IMR-90 (cell line): ENCODE data around the gene PRXL2B. TPM values are rescaled to one million over a fixed set of nuclear protein-coding genes. Genes with fewer than 3 reads are reported as not detected.

ENCODE experiments used
- ATAC-seq: fragments of 200-7000 bp; cut with Tn5 transposase; 2 replicates; pipeline ENCODE4 v1.9.1; 2020; ENCODE audit warnings: low read depth, mild to moderate bottlenecking, moderate library complexity
- BruUV-seq: library from RNA; stranded (reverse); fragments of 400-500 nt; replicated peaks from 2 replicates; lab custom pipeline; 2021; lab: Mats Ljungman, UMichigan
- CTCF ChIA-PET: fragments of 300-600 bp; formaldehyde crosslinking; extraction: SDS; loops from one replicate; lab custom pipeline; 2021; ENCODE audit warnings: antibody characterized with exemption; lab: Yijun Ruan, JAX
- POLR2A ChIA-PET: fragments of 300-600 bp; sonication (Branson Sonifier 250); formaldehyde crosslinking; loops from one replicate; lab custom pipeline; 2022; ENCODE audit warnings: antibody characterized with exemption; ENCODE audit not compliant: unreplicated experiment; lab: Charles Lee
- DNase-seq: peaks from one replicate; pipeline ENCODE4 v3.0.0; 2013
- H2AFZ ChIP-seq: replicated peaks from 2 replicates; pipeline ENCODE3; 2013; ENCODE audit warnings: low read length, mild to moderate bottlenecking; ENCODE audit not compliant: poor library complexity
- H2AK5ac ChIP-seq: 2 replicates; pipeline ENCODE4 v1.6.1; 2013; ENCODE audit warnings: low read depth, low read length, inconsistent platforms
- H2AK9ac ChIP-seq: replicated peaks from 2 replicates; pipeline ENCODE3; 2013; ENCODE audit warnings: mild to moderate bottlenecking, low read depth, low read length, moderate library complexity; ENCODE audit not compliant: poor library complexity
- H2BK120ac ChIP-seq: 2 replicates; pipeline ENCODE4 v1.6.1; 2013; ENCODE audit warnings: low read depth, low read length, inconsistent platforms
- H2BK15ac ChIP-seq: 3 replicates; pipeline ENCODE4 v1.6.1; 2013; ENCODE audit warnings: low read depth, low read length, inconsistent platforms
- H2BK20ac ChIP-seq: 2 replicates; pipeline ENCODE4 v1.6.1; 2013; ENCODE audit warnings: low read depth, mild to moderate bottlenecking, inconsistent platforms, low read length, moderate library complexity
- H2BK5ac ChIP-seq: 2 replicates; pipeline ENCODE4 v1.6.1; 2013; ENCODE audit warnings: mild to moderate bottlenecking, low read depth, low read length, inconsistent platforms; ENCODE audit not compliant: poor library complexity, severe bottlenecking
- H3K14ac ChIP-seq: replicated peaks from 2 replicates; pipeline ENCODE4 v1.6.1; 2013; ENCODE audit warnings: low read depth, low read length, inconsistent platforms
- H3K18ac ChIP-seq: 2 replicates; pipeline ENCODE4 v1.6.1; 2013; ENCODE audit warnings: low read depth, low read length, control low read depth
- H3K23ac ChIP-seq: 2 replicates; pipeline ENCODE4 v1.6.1; 2013; ENCODE audit warnings: low read depth, low read length, inconsistent platforms
- H3K27ac ChIP-seq: 2 replicates; pipeline ENCODE4 v1.5.1; 2013; ENCODE audit warnings: mild to moderate bottlenecking, control low read depth, low read length; ENCODE audit not compliant: insufficient read depth
- H3K27me3 ChIP-seq: 2 replicates; pipeline ENCODE4 v1.6.1; 2013; ENCODE audit warnings: low read length; ENCODE audit not compliant: control insufficient read depth, insufficient read depth
- H3K36me3 ChIP-seq: 2 replicates; pipeline ENCODE4 v1.6.1; 2013; ENCODE audit warnings: low read length, mixed read lengths; ENCODE audit not compliant: control insufficient read depth, insufficient read depth
- H3K4ac ChIP-seq: 2 replicates; pipeline ENCODE4 v1.6.1; 2013; ENCODE audit warnings: low read depth, low read length, inconsistent platforms
- H3K4me1 ChIP-seq: 2 replicates; pipeline ENCODE4 v1.6.1; 2013; ENCODE audit warnings: low read length, mixed read lengths; ENCODE audit not compliant: control insufficient read depth, insufficient read depth
- H3K4me2 ChIP-seq: 2 replicates; pipeline ENCODE4 v1.6.1; 2013; ENCODE audit warnings: low read depth, mild to moderate bottlenecking, control low read depth, low read length, moderate library complexity
- H3K4me3 ChIP-seq: 2 replicates; pipeline ENCODE4 v1.5.1; 2013; ENCODE audit warnings: low read depth, mild to moderate bottlenecking, control low read depth, low read length, moderate library complexity; ENCODE audit not compliant: insufficient read depth
- H3K56ac ChIP-seq: 2 replicates; pipeline ENCODE4 v1.6.1; 2013; ENCODE audit warnings: low read length, inconsistent platforms; ENCODE audit not compliant: insufficient read depth; ENCODE audit errors: extremely low read depth
- H3K79me1 ChIP-seq, 2 experiments: 2 replicates each; pipeline ENCODE4 v1.6.1; 2013; ENCODE audit warnings: low read length in 2 of 2, inconsistent platforms in 1 of 2, low read depth in 1 of 2
- H3K9ac ChIP-seq: 2 replicates; pipeline ENCODE4 v1.6.1; 2013; ENCODE audit warnings: low read depth, low read length, control low read depth
- H3K9me1 ChIP-seq: 2 replicates; pipeline ENCODE4 v1.6.1; 2013; ENCODE audit warnings: low read length, inconsistent platforms; ENCODE audit not compliant: insufficient read depth
- H3K9me3 ChIP-seq: 2 replicates; pipeline ENCODE4 v1.6.1; 2013; ENCODE audit warnings: low read length; ENCODE audit not compliant: control insufficient read depth, insufficient read depth
- H4K20me1 ChIP-seq: 2 replicates; pipeline ENCODE4 v1.6.1; 2013; ENCODE audit warnings: low read length, inconsistent platforms; ENCODE audit not compliant: insufficient read depth
- H4K5ac ChIP-seq: 2 replicates; pipeline ENCODE4 v1.6.1; 2013; ENCODE audit warnings: mild to moderate bottlenecking, low read depth, low read length, control low read depth
- H4K8ac ChIP-seq, 2 experiments: 2 replicates each; pipeline ENCODE4 v1.6.1; 2013; ENCODE audit warnings: low read depth in 2 of 2, low read length in 2 of 2, control low read depth in 1 of 2, inconsistent platforms in 1 of 2
- H4K91ac ChIP-seq: 2 replicates; pipeline ENCODE4 v1.6.1; 2013; ENCODE audit warnings: low read depth, low read length, inconsistent platforms; ENCODE audit not compliant: insufficient read depth
- CEBPB ChIP-seq: IDR thresholded peaks from 2 replicates; pipeline ENCODE4 v1.6.1; 2012; ENCODE audit warnings: low read depth, low read length, improper control_type of control experiment
- MXI1 ChIP-seq: IDR thresholded peaks from 2 replicates; pipeline ENCODE4 v1.6.1; 2012; ENCODE audit warnings: low read depth, mild to moderate bottlenecking, low read length, moderate library complexity, borderline replicate concordance
- POLR2A ChIP-seq: IDR thresholded peaks from 2 replicates; pipeline ENCODE4 v1.6.1; 2012; ENCODE audit warnings: mild to moderate bottlenecking, low read depth, low read length
- SMC3 ChIP-seq: fragments of 150-350 bp; IDR thresholded peaks from 2 replicates; pipeline ENCODE4 v1.6.1; 2016; ENCODE audit warnings: low read depth, mild to moderate bottlenecking, antibody characterized with exemption, low read length, moderate library complexity
- WGBS, 2 experiments: methylation state at CpG; one replicate each; pipeline versions ENCODE4 v1.1.5 to v1.1.7; 2013; ENCODE audit warnings: missing lambda C conversion rate in 2 of 2; ENCODE audit not compliant: insufficient read length in 1 of 2; ENCODE audit errors: extremely low coverage in 2 of 2; 5-methylcytosine and 5-hydroxymethylcytosine counted together
- dilution Hi-C: fragments of 300-500 bp; cut with HindIII; formaldehyde crosslinking; loops from one replicate; pipeline ENCODE4 v1.14.3; 2018; ENCODE audit warnings: low sequenced_read_pairs; ENCODE audit not compliant: unreplicated experiment
- in situ Hi-C: fragments of 300-500 bp; cut with MboI; formaldehyde crosslinking; loops from 3 replicates; pipeline ENCODE4 v1.14.3; 2019; ENCODE audit warnings: low sequenced_read_pairs, inconsistent platforms, mixed read lengths
- intact Hi-C: fragments of 100-400 bp; cut with micrococcal nuclease; formaldehyde crosslinking; loops from 2 replicates; pipeline ENCODE4 v1.10.0; 2022
- polyA plus RNA-seq, 3 experiments: library from polyadenylated mRNA; depleted of rRNA; stranded (reverse); fragments of >200 nt; gene quantifications; 2 replicates each; pipeline ENCODE4 v1.2.3, GENCODE V29; 2012; ENCODE audit warnings: low replicate concordance in 1 of 3
- total RNA-seq: library from RNA; depleted of rRNA; stranded (reverse); fragments of >200 nt; gene quantifications from 2 replicates; pipeline ENCODE4 v1.2.3, GENCODE V29; 2012
- TF ChIP-seq, protein P1 (sequence below): fragments of 150-350 bp; IDR thresholded peaks from 2 replicates; pipeline ENCODE4 v1.6.1; 2017; ENCODE audit warnings: mild to moderate bottlenecking, antibody characterized with exemption, low read length, low read depth

Gene PRXL2B
- total and polyA plus RNA-seq, 2 of the 4 experiments (the other 2 are of a cell fraction): 10.9 to 22.3 TPM

DNA sequence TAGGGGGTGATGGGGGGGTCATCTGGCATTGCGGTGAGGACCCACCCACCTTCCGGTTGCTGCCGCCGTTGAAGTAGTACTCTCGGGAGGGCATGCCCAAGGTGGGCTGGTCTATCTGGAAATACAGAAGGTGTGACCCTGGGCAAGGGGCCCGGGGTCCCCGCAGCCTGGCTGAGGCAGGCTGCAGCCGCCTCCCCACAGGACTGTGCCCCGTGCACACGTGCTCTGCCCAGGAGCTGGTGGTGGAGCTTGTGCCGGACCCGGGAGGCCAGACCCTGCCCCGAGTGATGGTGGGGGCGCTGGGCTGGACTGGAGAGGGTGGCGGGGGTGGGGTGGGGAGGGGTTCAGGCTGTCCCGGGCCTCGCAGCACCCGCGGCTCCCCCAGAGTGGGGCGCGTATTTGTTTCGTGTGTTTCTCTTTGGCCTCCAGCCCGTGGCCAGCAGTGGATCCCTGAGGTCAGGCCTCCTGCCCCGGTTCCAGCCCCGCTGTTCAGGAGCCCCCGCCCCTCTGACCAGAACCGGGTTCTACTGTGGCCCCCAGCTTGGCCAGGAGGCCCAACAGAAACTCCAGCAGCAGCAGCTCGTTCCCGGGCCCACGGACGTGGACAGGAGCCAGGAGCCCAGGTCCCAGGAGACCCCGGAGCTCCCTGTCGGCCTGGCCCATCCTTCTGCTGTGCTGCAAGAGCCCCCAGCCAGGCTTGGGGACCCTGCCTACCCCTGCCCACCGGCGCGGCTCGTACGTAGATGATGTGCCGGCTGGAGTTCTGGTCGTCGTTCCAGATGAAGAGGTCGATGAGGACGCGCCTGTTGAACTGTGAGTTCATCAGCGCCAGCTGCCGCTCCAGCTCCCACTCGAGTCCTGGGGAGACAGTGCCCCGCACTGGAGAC is 19.2 kb downstream of the PRXL2B start:
- no peak overlapping the region for H2AFZ ChIP-seq
- H3K4me3 ChIP-seq: no peak overlapping the region
- H2BK15ac ChIP-seq: no peak overlapping the region
- no peak overlapping the region for H2BK120ac ChIP-seq
- TF ChIP-seq CEBPB: no peak
- TF ChIP-seq SMC3: no peak
- no peak for TF ChIP-seq POLR2A
- TF ChIP-seq, protein P1, sequence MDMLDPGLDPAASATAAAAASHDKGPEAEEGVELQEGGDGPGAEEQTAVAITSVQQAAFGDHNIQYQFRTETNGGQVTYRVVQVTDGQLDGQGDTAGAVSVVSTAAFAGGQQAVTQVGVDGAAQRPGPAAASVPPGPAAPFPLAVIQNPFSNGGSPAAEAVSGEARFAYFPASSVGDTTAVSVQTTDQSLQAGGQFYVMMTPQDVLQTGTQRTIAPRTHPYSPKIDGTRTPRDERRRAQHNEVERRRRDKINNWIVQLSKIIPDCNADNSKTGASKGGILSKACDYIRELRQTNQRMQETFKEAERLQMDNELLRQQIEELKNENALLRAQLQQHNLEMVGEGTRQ: no peak
- TF ChIP-seq MXI1: no peak
- no peak overlapping the region for H2AK9ac ChIP-seq
- CTCF ChIA-PET: no interaction called here
- no peak overlapping the region for H3K14ac ChIP-seq
- no TSS peak for BruUV-seq
- H4K8ac ChIP-seq: no peak overlapping the region
- H2AK5ac ChIP-seq: no peak overlapping the region
- H3K4me2 ChIP-seq: no peak overlapping the region
- dilution Hi-C loops: no loop called here
- H3K18ac ChIP-seq: no peak overlapping the region
- no peaks in the 10 kb centered on the region for H3K36me3 ChIP-seq
- H3K9me1 ChIP-seq: no peaks in the 10 kb centered on the region
- no peak overlapping the region for H3K4ac ChIP-seq
- H3K9ac ChIP-seq: no peak overlapping the region
- H3K56ac ChIP-seq: no peak overlapping the region
- POLR2A ChIA-PET: no interaction called here
- no peak overlapping the region for H3K27ac ChIP-seq
- ATAC-seq (no peak), DNase-seq (no peak)
- 59% methylated on average over 21 of the region's 48 CpGs; no CpG with 5 or more reads in 1 of the 2 experiments for WGBS, 2 experiments
- H3K9me3 ChIP-seq: no peaks in the 10 kb centered on the region
- no peak overlapping the region for H4K5ac ChIP-seq
- intact Hi-C loops: no loop called here
- no peak overlapping the region for H3K23ac ChIP-seq
- no peak overlapping the region for H2BK5ac ChIP-seq
- H3K4me1 ChIP-seq: no peaks in the 10 kb centered on the region
- no peaks in the 10 kb centered on the region; the same call in 1 of the 2 replicates for H3K27me3 ChIP-seq
- in situ Hi-C loops: no loop called here
- no peaks in the 10 kb centered on the region for H4K20me1 ChIP-seq
- H2BK20ac ChIP-seq: no peak overlapping the region
- no peaks in the 10 kb centered on the region for H3K79me1 ChIP-seq
- H4K91ac ChIP-seq: no peak overlapping the region
